NCI-H1930 (cell line): ENCODE measurements around the gene PAX8.

Experiments
- DNase-seq, 2 experiments: peaks; one replicate each; lab custom pipeline; 2025; lab: John Stamatoyannopoulos, UW

The PAX8 gene

DNA sequence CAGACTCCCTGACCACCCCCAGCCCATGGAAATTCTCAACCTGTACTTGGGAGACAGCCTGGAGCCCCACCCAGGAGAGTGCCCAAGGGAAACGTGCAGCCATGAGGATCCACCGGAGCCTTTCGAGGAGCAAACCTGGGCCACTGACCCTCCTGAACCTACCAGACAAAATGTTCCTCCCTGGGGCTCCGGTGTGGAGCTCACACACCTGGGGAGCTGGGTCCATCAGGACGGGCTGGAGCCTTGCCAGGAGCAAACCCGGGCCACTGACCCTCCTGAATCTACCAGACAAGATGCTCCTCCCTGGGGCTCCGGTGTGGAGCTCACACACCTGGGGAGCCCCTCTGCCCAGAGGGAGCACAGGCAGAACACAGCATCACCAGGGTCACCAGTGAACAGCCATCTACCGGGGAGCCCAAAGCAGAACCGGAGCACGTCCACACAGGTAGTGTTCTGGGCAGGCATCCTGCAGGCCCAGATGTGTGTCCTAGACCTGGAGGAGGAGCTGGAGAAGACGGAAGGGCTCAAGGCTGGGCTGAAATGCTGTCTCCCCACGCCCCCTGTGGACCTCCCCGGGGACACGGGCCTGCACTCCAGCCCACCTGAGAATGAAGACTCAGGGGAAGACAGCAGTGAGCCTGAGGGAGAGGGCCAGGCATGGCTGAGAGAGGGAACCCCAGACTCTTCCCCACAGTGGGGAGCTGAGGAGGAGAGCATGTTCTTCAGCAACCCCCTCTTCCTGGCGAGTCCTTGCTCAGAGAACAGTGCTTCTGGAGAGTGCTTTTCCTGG, 96.1 kb downstream of the PAX8 start:
- no peak for DNase-seq

DNA sequence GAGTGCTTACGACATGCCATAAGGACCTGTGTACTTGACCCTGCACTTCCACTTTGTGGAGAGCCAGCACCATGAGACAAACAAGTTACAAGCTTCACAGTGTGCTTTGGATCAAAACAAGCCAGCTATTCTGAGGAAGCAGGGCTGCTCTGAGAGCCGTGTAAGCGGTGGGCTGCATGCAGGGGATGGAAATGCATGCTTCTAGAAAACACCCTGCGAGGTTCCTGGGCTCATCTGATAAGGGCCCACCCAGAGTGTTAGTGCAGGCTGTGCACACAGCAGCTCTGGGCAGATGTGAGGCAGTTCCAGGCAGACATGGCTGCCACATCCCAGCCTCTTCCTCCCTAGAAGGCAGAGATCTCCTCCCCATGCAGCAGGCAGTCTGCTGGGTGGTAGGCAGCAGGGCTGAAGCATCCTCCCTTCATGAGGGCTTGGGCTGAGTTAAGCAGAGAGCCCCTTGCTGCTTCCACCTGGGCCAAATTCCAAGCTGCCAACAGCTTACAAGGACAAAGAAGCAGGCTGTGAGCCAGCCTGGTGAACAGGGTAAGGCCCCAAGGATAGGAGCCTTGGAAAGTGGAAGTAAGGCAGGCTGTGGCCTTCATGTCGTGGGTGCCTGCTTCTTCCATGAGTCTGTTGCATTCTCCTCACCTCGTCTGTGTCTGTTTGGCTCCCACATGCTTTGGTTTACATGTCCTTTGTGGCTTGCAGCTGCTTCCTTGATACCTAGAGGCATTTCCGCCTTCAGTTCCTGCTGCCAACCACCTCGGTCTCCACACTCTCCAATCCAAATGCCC, 97.3 kb downstream of the PAX8 start:
- no peak for DNase-seq

DNA sequence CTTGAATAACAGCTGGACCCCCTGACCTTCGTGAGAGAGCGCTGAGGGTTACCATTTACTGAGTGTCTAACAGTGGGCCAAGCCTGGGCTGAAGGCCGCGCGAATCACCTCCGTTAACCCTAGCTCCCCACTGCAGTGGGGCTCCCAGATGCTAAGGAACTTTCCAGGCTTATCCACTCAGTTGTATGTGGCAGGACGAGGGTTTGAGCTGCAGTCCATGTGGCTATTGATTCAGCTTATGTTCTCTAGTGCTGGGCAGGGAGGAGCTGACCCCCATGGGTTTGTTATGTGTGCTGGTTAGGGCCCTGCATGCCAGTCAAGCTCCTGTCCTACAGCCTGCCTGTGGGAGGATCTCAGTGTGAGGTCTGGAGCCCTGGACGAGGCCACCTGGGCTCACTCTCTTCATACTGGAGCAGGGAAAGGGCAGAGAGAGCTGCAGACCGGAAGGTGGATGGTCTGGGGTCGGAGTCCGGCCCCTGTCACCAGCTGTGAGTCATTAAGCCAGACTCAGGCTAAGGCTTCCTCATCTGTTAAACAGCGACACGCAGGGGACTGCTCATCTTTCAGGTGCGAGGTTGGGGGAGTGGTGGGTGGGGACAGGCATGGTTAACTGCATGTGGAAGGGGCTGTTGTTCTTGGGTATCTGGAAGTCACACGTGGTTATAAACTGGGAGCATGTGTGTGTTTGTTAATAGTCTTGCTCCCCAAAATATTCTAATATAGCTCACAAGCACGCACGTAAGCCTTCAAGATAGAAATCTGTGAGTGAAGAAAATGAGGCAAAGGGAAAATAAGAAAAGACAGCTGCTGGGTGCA, 98.4 kb downstream of the PAX8 start:
- DNase-seq = no peak

DNA sequence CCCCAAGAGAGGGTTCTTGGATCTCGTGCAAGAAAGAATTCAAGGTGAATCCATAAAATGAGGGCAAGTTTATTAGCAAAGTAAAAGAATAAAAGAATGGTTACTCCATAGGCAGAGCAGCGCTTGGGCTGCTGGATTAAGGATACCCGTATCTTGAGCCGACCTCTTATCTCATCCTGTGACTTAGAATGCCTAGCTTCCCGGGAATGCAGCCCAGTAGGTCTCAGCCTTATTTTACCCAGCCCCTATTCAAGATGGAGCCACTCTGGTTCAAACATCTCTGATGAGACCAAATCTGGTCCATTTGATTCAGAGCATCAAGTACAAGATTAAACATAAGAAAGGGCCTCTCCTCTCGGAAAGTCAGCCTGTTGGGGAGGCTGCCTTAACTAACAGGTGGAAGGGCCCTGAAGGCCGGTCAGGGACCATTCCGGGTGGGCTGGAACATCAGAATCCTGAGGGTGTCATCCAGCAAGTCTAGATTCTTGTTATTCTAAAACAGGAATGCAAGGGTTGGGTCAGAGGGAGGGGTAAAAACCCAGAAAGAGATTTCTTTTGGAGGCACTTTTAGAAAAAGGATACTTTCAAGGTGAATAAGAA, 99.2 kb downstream of the PAX8 start:
- no peak for DNase-seq

GRCh38 chr2:113178891-113179290, 99.8 kb downstream of the PAX8 start:
- no peak for DNase-seq

GRCh38 chr2:113178069-113178746, 100.5 kb downstream of the PAX8 start:
- no peak for DNase-seq

GRCh38 chr2:113176696-113177355, 101.9 kb downstream of the PAX8 start:
- DNase-seq = no peak

DNA sequence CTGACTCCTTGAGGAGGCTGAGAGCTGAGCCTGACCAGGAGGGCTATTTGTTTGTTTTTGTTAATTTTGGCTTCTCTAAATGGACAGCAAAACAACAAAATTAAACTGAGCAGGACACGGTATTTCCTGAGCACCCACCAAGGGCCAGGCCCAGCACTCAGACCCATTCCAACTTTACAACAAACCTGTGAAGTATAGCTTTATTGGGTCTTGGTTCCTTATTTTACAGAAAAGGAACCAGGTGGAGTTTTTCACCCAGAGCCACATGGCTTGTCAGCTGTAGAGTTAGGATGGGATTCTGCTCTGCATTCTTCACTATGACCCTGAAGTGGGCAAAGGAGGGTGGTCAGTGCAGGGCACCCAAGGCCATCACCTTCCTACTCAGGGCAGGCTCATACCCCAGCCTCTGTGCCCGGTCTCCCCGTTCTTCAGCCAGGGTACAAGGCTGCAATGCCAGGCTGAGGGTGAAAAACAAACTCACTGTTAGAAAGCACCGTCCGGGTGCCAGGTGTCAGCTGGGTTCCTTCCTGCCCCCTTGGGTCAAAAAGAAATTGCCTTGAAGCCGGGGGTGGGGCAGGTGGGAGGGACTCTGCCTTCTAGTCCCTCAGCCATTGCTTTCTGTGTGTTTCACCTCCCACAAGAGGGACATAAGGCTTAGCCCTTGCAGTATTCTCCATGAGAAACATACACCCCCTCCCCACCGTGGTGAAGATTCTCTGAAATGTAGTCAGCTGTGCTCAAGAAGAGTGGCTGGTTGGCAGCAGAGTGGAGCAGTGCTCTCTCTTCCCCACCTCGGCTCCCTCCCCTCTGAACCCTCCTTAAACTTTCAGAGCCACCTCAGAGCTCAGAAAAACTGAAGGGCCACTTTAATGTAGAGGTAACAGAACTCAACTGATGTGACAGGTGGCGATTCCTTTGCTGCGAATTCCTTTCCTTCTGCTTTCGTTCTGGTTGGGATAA, 102.7 kb downstream of the PAX8 start:
- DNase-seq = no peak

DNA sequence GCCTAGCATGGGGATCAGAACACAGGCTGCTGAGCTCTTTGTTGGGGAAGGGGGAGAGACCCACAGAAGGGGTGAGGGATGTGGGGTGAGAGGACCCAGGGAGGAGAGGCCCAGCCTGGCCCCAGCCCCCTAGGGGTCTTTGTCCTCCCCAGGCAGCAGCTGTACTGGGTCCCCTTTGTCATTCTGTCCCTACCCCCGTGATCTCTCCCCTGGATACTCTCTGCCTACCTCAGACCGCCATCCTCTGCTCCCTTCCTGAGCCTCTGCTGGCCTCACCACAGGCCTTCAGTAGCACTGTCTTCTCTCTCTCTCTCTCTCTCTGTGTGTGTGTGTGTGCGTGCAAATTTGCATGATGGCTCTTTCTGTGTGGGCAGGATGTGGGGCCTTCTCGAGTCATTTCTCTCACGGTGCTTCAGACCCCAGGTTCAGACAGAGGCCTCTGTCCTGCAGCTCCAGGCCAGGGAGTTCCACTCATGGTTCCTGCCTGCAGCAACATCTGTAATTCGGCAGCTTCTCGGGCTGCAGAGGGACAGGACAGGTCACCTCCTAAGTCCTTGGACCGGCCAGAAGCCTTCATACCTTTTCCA, 103.6 kb downstream of the PAX8 start:
- no peak for DNase-seq

GRCh38 chr2:113174376-113174750, 104.4 kb downstream of the PAX8 start:
- DNase-seq = no peak

- DNase-seq = no peak
Observed at GRCh38 chr2:113173542-113174375, 105.0 kb downstream of the PAX8 start, which contains the start of gene PSD4. TSS of gene PSD4 (plus strand) at chr2:113173971. CDS start at chr2:113182457, 8,486 bp downstream.

- DNase-seq = no peak
Observed at GRCh38 chr2:113172721-113173541, 105.8 kb downstream of the PAX8 start.

GRCh38 chr2:113171334-113172075, 107.2 kb downstream of the PAX8 start:
- no peak for DNase-seq

DNA sequence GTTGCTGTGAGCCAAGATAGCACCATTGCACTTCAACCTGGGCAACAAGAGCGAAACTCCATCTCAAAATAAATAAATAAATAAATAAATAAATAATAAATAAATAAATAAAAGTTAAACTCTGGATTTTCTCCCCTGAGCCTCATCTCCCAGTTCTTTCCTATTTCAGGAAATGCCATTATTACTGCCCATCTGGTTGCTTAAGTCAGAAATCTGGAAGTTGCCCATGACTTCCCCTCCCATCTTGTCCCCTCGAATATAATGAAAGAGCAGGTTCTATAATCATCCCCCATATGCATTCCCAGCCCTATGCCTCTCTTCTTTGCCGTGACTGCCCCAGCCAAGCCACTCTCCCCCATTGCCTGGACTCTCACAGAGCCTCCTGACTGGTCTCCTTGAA, 109.1 kb downstream of the PAX8 start:
- no peak for DNase-seq

DNA sequence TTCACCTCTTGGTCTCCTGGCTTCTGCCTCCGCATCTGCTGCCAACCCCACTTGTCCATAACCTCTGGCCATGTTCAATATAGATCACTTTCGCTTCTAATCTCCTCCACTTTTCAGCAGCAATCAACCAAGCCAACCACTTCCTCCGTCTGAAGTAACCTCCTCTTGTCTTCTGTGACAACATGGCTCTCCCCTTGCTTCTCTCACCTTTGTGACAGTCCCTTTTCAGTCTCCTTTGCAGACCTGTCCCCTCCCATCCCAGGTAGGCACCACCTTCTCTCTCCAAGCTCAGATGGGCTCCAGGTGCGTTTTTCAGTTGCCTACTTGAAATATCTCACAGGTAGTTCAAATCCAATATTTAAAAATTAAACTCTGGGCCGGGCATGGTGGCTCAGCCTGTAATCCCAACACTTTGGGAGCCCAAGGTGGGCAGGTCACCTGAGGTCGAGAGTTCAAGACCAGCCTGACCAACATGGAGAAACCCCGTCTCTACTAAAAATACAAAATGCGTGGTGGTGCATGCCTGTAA, 109.7 kb downstream of the PAX8 start:
- DNase-seq = no peak

DNA sequence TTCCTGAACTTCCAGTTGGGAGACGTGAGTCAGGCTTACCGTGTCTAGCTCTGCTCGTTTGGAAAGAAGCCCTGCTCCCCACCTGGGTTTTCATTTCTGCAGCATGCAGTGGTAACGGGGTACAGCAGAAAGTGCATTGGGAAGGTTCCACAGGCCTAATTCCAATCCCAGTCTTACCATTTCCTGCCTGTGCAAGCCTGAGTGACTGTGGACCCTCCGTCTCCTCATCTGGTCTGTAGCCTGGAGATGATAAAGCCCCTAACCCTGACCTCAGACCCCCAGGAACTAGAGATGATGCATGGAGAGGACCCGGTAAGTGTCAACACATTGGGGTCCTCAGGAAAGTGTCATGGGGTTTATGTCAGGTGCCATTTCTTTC, 110.8 kb downstream of the PAX8 start:
- no peak for DNase-seq
